GM12872 (cell line): ENCODE results near the gene SPINK2.

ENCODE experiments used
- CTCF ChIP-seq: IDR thresholded peaks from 3 replicates; pipeline ENCODE4 v1.5.1; 2011; ENCODE audit warnings: low read depth, mild to moderate bottlenecking, low read length, moderate library complexity; ENCODE audit not compliant: insufficient read depth

SPINK2 gene

GRCh38 chr4:56773346-56773745 is 48.2 kb downstream of the SPINK2 start:
- no peak for TF ChIP-seq CTCF

GRCh38 chr4:56772134-56772533 is 49.4 kb downstream of the SPINK2 start:
- TF ChIP-seq CTCF, result no peak

- TF ChIP-seq CTCF, result no peak
These were observed 52.7 kb downstream of the SPINK2 start for GRCh38 chr4:56768763-56769162.

GRCh38 chr4:56768316-56768715 is 53.2 kb downstream of the SPINK2 start:
- TF ChIP-seq CTCF, result no peak

- TF ChIP-seq CTCF, result no peak
These were observed 53.9 kb downstream of the SPINK2 start for GRCh38 chr4:56767567-56767966.

- TF ChIP-seq CTCF, result no peak
These were observed 56.7 kb downstream of the SPINK2 start for GRCh38 chr4:56764775-56765174.

- TF ChIP-seq CTCF, result no peak
These were observed 57.3 kb downstream of the SPINK2 start for GRCh38 chr4:56764223-56764622.
